ENCODE measurements around the gene ARHGEF38.

GRCh38 chr4:105560421-105560848 is 8.0 kb downstream of the ARHGEF38 start:
- no peak for TF ChIP-seq CHD2 (IDR thresholded peaks at IDR 0.05; ENCODE audit: low read length, partially characterized antibody)
- TF ChIP-seq CTCF (IDR thresholded peaks at IDR 0.05) = no peak
- no peak for TF ChIP-seq MAX (IDR thresholded peaks at IDR 0.05; ENCODE audit: low read depth)
- TF ChIP-seq POLR2AphosphoS5 (IDR thresholded peaks at IDR 0.05; ENCODE audit: low read depth, low read length) = no peak
- TF ChIP-seq SMC3 (IDR thresholded peaks at IDR 0.05; ENCODE audit: low read depth, low read length) = no peak
- no peak for TF ChIP-seq RCOR1 (IDR thresholded peaks at IDR 0.05; ENCODE audit: low read length)
- no peak for TF ChIP-seq ZBTB33 (IDR thresholded peaks at IDR 0.05; ENCODE audit: borderline replicate concordance, low read depth)
